Measurements from ENCODE around the gene NR3C2. TPM values are rescaled to one million over a fixed set of nuclear protein-coding genes. Genes with fewer than 3 reads are reported as not detected.

NR3C2 gene
- total RNA-seq, 2 experiments from 2014 or later, result 6.1 to 6.4 TPM

GRCh38 chr4:148353571-148353970, 88.6 kb downstream of the NR3C2 start:
- Mint-ChIP-seq H3K36me3 (ENCODE audit: low read depth) (no peaks in the 10 kb centered on the region), H3K4me1 (ENCODE audit: low read depth) (peaks cover 45% of the 10 kb centered on the region), H3K4me3 (no peak overlapping the region), H3K9me3 (no peaks in the 10 kb centered on the region), H3K27ac (no peak overlapping the region), H3K27me3 (no peaks in the 10 kb centered on the region)
- no peak for TF ChIP-seq CTCF (IDR thresholded peaks at IDR 0.05)
- ATAC-seq (no peak), DNase-seq (no peak)
- intact Hi-C loops (cut with micrococcal nuclease), result no loop called here
- ChIA-PET CTCF (interaction anchor here (1.0 kb wide), 1 partner anchor 17 kb away, joined by 3 read pairs; no protein-coding TSS in a partner anchor), POLR2A (no interaction called here)

GRCh38 chr4:148349153-148349552, 93.1 kb downstream of the NR3C2 start:
- Mint-ChIP-seq H3K27me3 (no peaks in the 10 kb centered on the region), H3K4me1 (ENCODE audit: low read depth) (peaks cover 44% of the 10 kb centered on the region), H3K27ac (peak overlapping the region; percentile 27), H3K36me3 (ENCODE audit: low read depth) (peaks cover 2% of the 10 kb centered on the region), H3K9me3 (no peaks in the 10 kb centered on the region), H3K4me3 (peak overlapping the region; percentile 9)
- intact Hi-C loops (cut with micrococcal nuclease), result no loop called here
- DNase-seq (no peak), ATAC-seq (peak; percentile 30)
- POLR2A ChIA-PET, result no interaction called here
- no peak for TF ChIP-seq CTCF (IDR thresholded peaks at IDR 0.05)
- CTCF ChIA-PET, result no interaction called here

- no peak overlapping the region for H3K27ac Mint-ChIP-seq
- CTCF ChIA-PET, result interaction anchor here (1.1 kb wide), 1 partner anchor 917 kb away, joined by 3 read pairs; no protein-coding TSS in a partner anchor
- no peak for TF ChIP-seq CTCF (IDR thresholded peaks at IDR 0.05)
- H3K4me3 Mint-ChIP-seq, result no peak overlapping the region
- peak; percentile 37 for ATAC-seq
- H3K27me3 Mint-ChIP-seq, result no peaks in the 10 kb centered on the region
- H3K36me3 Mint-ChIP-seq (ENCODE audit: low read depth), result peaks cover 2% of the 10 kb centered on the region
- POLR2A ChIA-PET, result no interaction called here
- DNase-seq, result no peak
- H3K9me3 Mint-ChIP-seq, result no peaks in the 10 kb centered on the region
- H3K4me1 Mint-ChIP-seq (ENCODE audit: low read depth), result peaks cover 38% of the 10 kb centered on the region
- intact Hi-C loops (cut with micrococcal nuclease), result no loop called here
These were observed 95.6 kb downstream of the NR3C2 start for GRCh38 chr4:148346657-148347056.

GRCh38 chr4:148345509-148345908, 96.7 kb downstream of the NR3C2 start:
- ChIA-PET POLR2A (no interaction called here), CTCF (no interaction called here)
- H3K9me3 Mint-ChIP-seq, result no peaks in the 10 kb centered on the region
- no peak overlapping the region for H3K27ac Mint-ChIP-seq
- H3K4me3 Mint-ChIP-seq, result no peak overlapping the region
- ATAC-seq, result no peak
- H3K4me1 Mint-ChIP-seq (ENCODE audit: low read depth), result peaks cover 33% of the 10 kb centered on the region
- peaks cover 2% of the 10 kb centered on the region for H3K36me3 Mint-ChIP-seq (ENCODE audit: low read depth)
- intact Hi-C loops (cut with micrococcal nuclease), result no loop called here
- H3K27me3 Mint-ChIP-seq, result no peaks in the 10 kb centered on the region
- TF ChIP-seq CTCF (IDR thresholded peaks at IDR 0.05), result no peak
- DNase-seq, result no peak

GRCh38 chr4:148344941-148345340, 97.3 kb downstream of the NR3C2 start:
- POLR2A ChIA-PET, result no interaction called here
- DNase-seq (no peak), ATAC-seq (no peak)
- Mint-ChIP-seq H3K27me3 (no peaks in the 10 kb centered on the region), H3K4me3 (no peak overlapping the region), H3K9me3 (peaks cover 5% of the 10 kb centered on the region), H3K36me3 (ENCODE audit: low read depth) (peaks cover 2% of the 10 kb centered on the region), H3K4me1 (ENCODE audit: low read depth) (peaks cover 29% of the 10 kb centered on the region), H3K27ac (no peak overlapping the region)
- intact Hi-C loops (cut with micrococcal nuclease), result no loop called here
- CTCF ChIA-PET, result no interaction called here
- TF ChIP-seq CTCF (IDR thresholded peaks at IDR 0.05), result no peak
